CD4-positive, alpha-beta T cell (primary cell): ENCODE measurements around the gene KNDC1. TPM values are rescaled to one million over a fixed set of nuclear protein-coding genes. Genes with fewer than 3 reads are reported as not detected.
"Not testable (repeated sequence)": the region's sequence is repeated elsewhere in the genome, so short reads cannot be mapped to it uniquely, and the experiment has no call there.

Source experiments
- ATAC-seq: fragments of 200-7000 bp; cut with Tn5 transposase; one replicate; pipeline ENCODE4 v1.10.0; 2022; ENCODE audit warnings: mild to moderate bottlenecking; ENCODE audit not compliant: poor library complexity
- CTCF ChIA-PET: fragments of 350-600 bp; sonication (Branson Sonifier 250); formaldehyde crosslinking; loops from one replicate; lab custom pipeline; 2021; ENCODE audit warnings: antibody characterized with exemption, inconsistent platforms; lab: Charles Lee
- POLR2A ChIA-PET: fragments of 350-600 bp; sonication (Branson Sonifier 250); formaldehyde crosslinking; loops from one replicate; lab custom pipeline; 2021; ENCODE audit warnings: antibody characterized with exemption, inconsistent platforms; lab: Charles Lee
- DNase-seq, 14 experiments: peaks; one replicate each; pipeline ENCODE4 v3.0.0-alpha.2; 2013 to 2020; ENCODE audit warnings: mixed read lengths in 2 of 14
- H3K27ac ChIP-seq, 2 donors: one replicate each; pipeline versions ENCODE4 v1.5.1 to v1.7.0; 2013; ENCODE audit warnings: low read length in 2 of 2, low read depth in 1 of 2, mild to moderate bottlenecking in 1 of 2
- H3K27me3 ChIP-seq, 2 experiments: 1 replicate in 1 of 2; 2 replicates in 1 of 2; pipeline versions ENCODE4 v1.6.1 to v1.7.0; 2013; ENCODE audit warnings: low read length in 2 of 2, control low read depth in 1 of 2, mild to moderate bottlenecking in 1 of 2, moderate library complexity in 1 of 2; ENCODE audit not compliant: insufficient read depth in 2 of 2, control insufficient read depth in 1 of 2
- H3K36me3 ChIP-seq: one replicate; pipeline ENCODE4 v1.6.1; 2013; ENCODE audit warnings: low read length, control low read depth; ENCODE audit not compliant: insufficient read depth
- H3K4me1 ChIP-seq: one replicate; pipeline ENCODE4 v1.6.1; 2013; ENCODE audit warnings: low read length, control low read depth; ENCODE audit not compliant: insufficient read depth
- H3K4me3 ChIP-seq: one replicate; pipeline ENCODE4 v1.5.1; 2013; ENCODE audit warnings: mild to moderate bottlenecking, low read length, moderate library complexity
- H3K9me3 ChIP-seq, 2 experiments: 1 replicate in 1 of 2; 2 replicates in 1 of 2; pipeline versions ENCODE4 v1.6.1 to v1.7.0; 2013; ENCODE audit warnings: low read length in 2 of 2, mild to moderate bottlenecking in 2 of 2, control low read depth in 1 of 2, moderate library complexity in 1 of 2; ENCODE audit not compliant: control insufficient read depth in 1 of 2, insufficient read depth in 1 of 2
- H3K27ac Mint-ChIP-seq: one replicate; pipeline ENCODE4 v1.8.0; 2020; ENCODE audit warnings: mixed read lengths
- H3K27me3 Mint-ChIP-seq: one replicate; pipeline ENCODE4 v1.8.0; 2021; ENCODE audit warnings: mixed read lengths
- H3K36me3 Mint-ChIP-seq: one replicate; pipeline ENCODE4 v1.8.0; 2021; ENCODE audit warnings: low read depth, mixed read lengths
- H3K4me1 Mint-ChIP-seq: one replicate; pipeline ENCODE4 v1.8.0; 2021; ENCODE audit warnings: low read depth, mixed read lengths
- H3K4me3 Mint-ChIP-seq: one replicate; pipeline ENCODE4 v1.8.0; 2020; ENCODE audit warnings: mild to moderate bottlenecking, mixed read lengths
- H3K9me3 Mint-ChIP-seq: one replicate; pipeline ENCODE4 v1.8.0; 2020; ENCODE audit warnings: mixed read lengths
- CTCF ChIP-seq: fragments of 200-600 bp; IDR thresholded peaks from one replicate; pipeline ENCODE4 v1.8.0; 2022; ENCODE audit warnings: antibody characterized with exemption, mild to moderate bottlenecking
- intact Hi-C, 2 experiments: fragments of 100-400 bp; cut with DNase I in 1 of 2; cut with micrococcal nuclease in 1 of 2; formaldehyde crosslinking; loops; one replicate each; pipeline versions ENCODE4 v1.15.1 to v1.9.0; 2023 to 2025; cut with DNase I, micrococcal nuclease
- total RNA-seq, 174 experiments: library from RNA in 2 of 174; stranded (reverse) in 2 of 174; gene quantifications; one replicate each; pipeline ENCODE4 v1.2.3 and lab custom pipeline; 2021 to 2026

Gene KNDC1
- total RNA-seq, 2 experiments from 2014 or later, result not detected

- intact Hi-C loops, result no loop called here
- Mint-ChIP-seq H3K36me3 (no peaks in the 10 kb centered on the region), H3K9me3 (no peaks in the 10 kb centered on the region), H3K4me3 (no peak overlapping the region), H3K27me3 (peaks cover 26% of the 10 kb centered on the region), H3K4me1 (no peaks in the 10 kb centered on the region), H3K27ac (no peak overlapping the region)
- no peaks in the 10 kb centered on the region for H3K4me1 ChIP-seq
- H3K9me3 ChIP-seq, result peaks cover 0 to 26% of the 10 kb centered on the region in 2 experiments
- ATAC-seq (no peak), DNase-seq (no peak)
- H3K36me3 ChIP-seq, result no peaks in the 10 kb centered on the region
- TF ChIP-seq CTCF, result no peak
- ChIA-PET POLR2A (no interaction called here), CTCF (no interaction called here)
- H3K27ac ChIP-seq, result no peak overlapping the region
- H3K4me3 ChIP-seq, result no peak overlapping the region
- peaks cover 0 to 7% of the 10 kb centered on the region in 2 experiments for H3K27me3 ChIP-seq
Observed at GRCh38 chr10:133170092-133170491, 10.1 kb downstream of the KNDC1 start.

- TF ChIP-seq CTCF, result no peak
- intact Hi-C loops, result no loop called here
- Mint-ChIP-seq H3K27me3 (peaks cover 21% of the 10 kb centered on the region), H3K36me3 (no peaks in the 10 kb centered on the region), H3K9me3 (no peaks in the 10 kb centered on the region), H3K4me3 (no peak overlapping the region), H3K4me1 (no peaks in the 10 kb centered on the region), H3K27ac (no peak overlapping the region)
- H3K9me3 ChIP-seq, result peaks cover 0 to 26% of the 10 kb centered on the region in 2 experiments
- ChIA-PET POLR2A (no interaction called here), CTCF (no interaction called here)
- H3K4me1 ChIP-seq, result no peaks in the 10 kb centered on the region
- no peaks in the 10 kb centered on the region for H3K36me3 ChIP-seq
- DNase-seq, result peak in 2 of 14 experiments; percentile 18 to 36
- no peak overlapping the region for H3K27ac ChIP-seq
- no peak overlapping the region for H3K4me3 ChIP-seq
- ATAC-seq, result no peak
- peaks cover 0 to 7% of the 10 kb centered on the region in 2 experiments for H3K27me3 ChIP-seq
Observed at GRCh38 chr10:133173860-133174640, 14.0 kb downstream of the KNDC1 start.

- POLR2A ChIA-PET, result no interaction called here
- intact Hi-C loops, result no loop called here
- H3K4me3 ChIP-seq, result no peak overlapping the region
- CTCF ChIA-PET, result no interaction called here
- no peak for ATAC-seq
- H3K27ac ChIP-seq, result no peak overlapping the region
- Mint-ChIP-seq H3K27ac (no peak overlapping the region), H3K36me3 (no peaks in the 10 kb centered on the region), H3K4me3 (no peak overlapping the region), H3K27me3 (peaks cover 21% of the 10 kb centered on the region), H3K4me1 (no peaks in the 10 kb centered on the region), H3K9me3 (no peaks in the 10 kb centered on the region)
- no peak for TF ChIP-seq CTCF
- no peaks in the 10 kb centered on the region for H3K4me1 ChIP-seq
- H3K36me3 ChIP-seq, result no peaks in the 10 kb centered on the region
- peaks cover 0 to 22% of the 10 kb centered on the region in 2 experiments for H3K9me3 ChIP-seq
- DNase-seq, result no peak
- H3K27me3 ChIP-seq, result peaks cover 0 to 7% of the 10 kb centered on the region in 2 experiments
Observed at GRCh38 chr10:133174689-133175263, 14.8 kb downstream of the KNDC1 start.

GRCh38 chr10:133175624-133176023, 15.6 kb downstream of the KNDC1 start:
- H3K27ac Mint-ChIP-seq, H3K4me1 Mint-ChIP-seq, H3K27me3 ChIP-seq, H3K4me3 Mint-ChIP-seq, POLR2A ChIA-PET, intact Hi-C loops, ATAC-seq, H3K36me3 Mint-ChIP-seq, H3K27ac ChIP-seq, H3K9me3 Mint-ChIP-seq, DNase-seq, CTCF ChIA-PET, H3K4me1 ChIP-seq, H3K4me3 ChIP-seq, H3K36me3 ChIP-seq: not testable (repeated sequence)
- H3K9me3 ChIP-seq, result peaks cover 0 to 20% of the 10 kb centered on the region in 2 experiments
- peaks cover 21% of the 10 kb centered on the region for H3K27me3 Mint-ChIP-seq
